Measurements from ENCODE around the gene ZNF639. TPM values are rescaled to one million over a fixed set of nuclear protein-coding genes. Genes with fewer than 3 reads are reported as not detected.
"Not testable (repeated sequence)": the region's sequence is repeated elsewhere in the genome, so short reads cannot be mapped to it uniquely, and the experiment has no call there.

ZNF639 gene
- total RNA-seq, 1 donor from 2014 or later, result 31.2 TPM

GRCh38 chr3:179301645-179302044 lies 21.2 kb upstream of the ZNF639 start:
- Mint-ChIP-seq H3K27me3 (ENCODE audit: unreplicated experiment) (peaks cover 11% of the 10 kb centered on the region), H3K4me1 (ENCODE audit: unreplicated experiment) (no peaks in the 10 kb centered on the region), H3K27ac (ENCODE audit: unreplicated experiment) (no peak overlapping the region), H3K9me3 (ENCODE audit: unreplicated experiment) (peaks cover 7% of the 10 kb centered on the region), H3K4me3 (ENCODE audit: unreplicated experiment) (no peak overlapping the region), H3K36me3 (ENCODE audit: unreplicated experiment) (no peaks in the 10 kb centered on the region)
- DNase-seq (ENCODE audit: extremely low spot score, unreplicated experiment), result no peak
- TF ChIP-seq CTCF (IDR thresholded peaks at IDR 0.05), result no peak

- Mint-ChIP-seq H3K9me3 (ENCODE audit: unreplicated experiment) (peaks cover 7% of the 10 kb centered on the region), H3K4me3 (ENCODE audit: unreplicated experiment) (no peak overlapping the region), H3K27ac (ENCODE audit: unreplicated experiment) (no peak overlapping the region), H3K36me3 (ENCODE audit: unreplicated experiment) (no peaks in the 10 kb centered on the region), H3K27me3 (ENCODE audit: unreplicated experiment) (peaks cover 7% of the 10 kb centered on the region), H3K4me1 (ENCODE audit: unreplicated experiment) (no peaks in the 10 kb centered on the region)
- TF ChIP-seq CTCF (IDR thresholded peaks at IDR 0.05), result no peak
- no peak for DNase-seq (ENCODE audit: extremely low spot score, unreplicated experiment)
These were observed 20.7 kb upstream of the ZNF639 start for GRCh38 chr3:179302111-179302510.

GRCh38 chr3:179304605-179305004 lies 18.2 kb upstream of the ZNF639 start:
- TF ChIP-seq CTCF (IDR thresholded peaks at IDR 0.05), result no peak
- Mint-ChIP-seq H3K27ac (ENCODE audit: unreplicated experiment) (no peak overlapping the region), H3K4me3 (ENCODE audit: unreplicated experiment) (no peak overlapping the region), H3K36me3 (ENCODE audit: unreplicated experiment) (no peaks in the 10 kb centered on the region), H3K27me3 (ENCODE audit: unreplicated experiment) (peaks cover 5% of the 10 kb centered on the region), H3K4me1 (ENCODE audit: unreplicated experiment) (no peaks in the 10 kb centered on the region), H3K9me3 (ENCODE audit: unreplicated experiment) (no peaks in the 10 kb centered on the region)
- DNase-seq (ENCODE audit: extremely low spot score, unreplicated experiment), result no peak

GRCh38 chr3:179307362-179307761 lies 15.5 kb upstream of the ZNF639 start:
- H3K27ac Mint-ChIP-seq (ENCODE audit: unreplicated experiment); H3K4me3 Mint-ChIP-seq (ENCODE audit: unreplicated experiment); H3K9me3 Mint-ChIP-seq (ENCODE audit: unreplicated experiment); H3K36me3 Mint-ChIP-seq (ENCODE audit: unreplicated experiment); H3K4me1 Mint-ChIP-seq (ENCODE audit: unreplicated experiment); DNase-seq (ENCODE audit: extremely low spot score, unreplicated experiment): not testable (repeated sequence)
- H3K27me3 Mint-ChIP-seq (ENCODE audit: unreplicated experiment), result peaks cover 15% of the 10 kb centered on the region

- H3K4me1 Mint-ChIP-seq (ENCODE audit: unreplicated experiment), result no peaks in the 10 kb centered on the region
- H3K36me3 Mint-ChIP-seq (ENCODE audit: unreplicated experiment), result no peaks in the 10 kb centered on the region
- no peak overlapping the region for H3K27ac Mint-ChIP-seq (ENCODE audit: unreplicated experiment)
- DNase-seq (ENCODE audit: extremely low spot score, unreplicated experiment), result no peak
- peaks cover 15% of the 10 kb centered on the region for H3K27me3 Mint-ChIP-seq (ENCODE audit: unreplicated experiment)
- H3K4me3 Mint-ChIP-seq (ENCODE audit: unreplicated experiment), result no peak overlapping the region
- H3K9me3 Mint-ChIP-seq (ENCODE audit: unreplicated experiment), result no peaks in the 10 kb centered on the region
- TF ChIP-seq CTCF (IDR thresholded peaks at IDR 0.05), result no peak
These were observed 14.8 kb upstream of the ZNF639 start for GRCh38 chr3:179308001-179308400.
